ENCODE data around the gene SRGAP1.
"Not testable (repeated sequence)": the region's sequence is repeated elsewhere in the genome, so short reads cannot be mapped to it uniquely, and the experiment has no call there.

SRGAP1 gene

DNA sequence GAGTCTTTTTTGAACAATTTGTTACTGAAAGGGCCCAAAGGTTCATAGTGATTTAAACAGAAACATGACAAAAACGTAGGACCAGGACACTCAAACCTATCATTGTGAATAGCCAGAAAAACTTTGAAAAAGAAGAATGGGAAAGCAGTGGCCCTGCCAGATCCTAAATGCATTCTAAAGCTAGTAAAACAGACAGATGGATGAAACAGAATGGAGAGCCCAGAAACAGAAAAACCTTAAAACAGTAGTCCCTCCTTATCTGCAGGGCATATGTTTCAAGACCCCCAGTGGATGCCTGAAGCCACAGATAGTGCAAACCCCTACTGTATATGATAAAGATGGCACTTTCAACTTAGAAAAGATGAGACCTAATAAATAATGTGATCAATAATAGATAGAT is 283.9 kb downstream of the SRGAP1 start:
- no peaks in the 10 kb centered on the region for H3K27me3 ChIP-seq (ENCODE audit: insufficient read depth, poor library complexity, severe bottlenecking)
- no peak overlapping the region for H3K4me3 ChIP-seq (replicated peaks; ENCODE audit: insufficient read depth, low read length)
- H3K27ac ChIP-seq (replicated peaks): no peak overlapping the region
- TF ChIP-seq REST (IDR thresholded peaks at IDR 0.05; ENCODE audit: insufficient replicate concordance, low read depth) (no peak), SPI1 (IDR thresholded peaks at IDR 0.05; ENCODE audit: borderline replicate concordance, low read depth) (no peak), GABPA (IDR thresholded peaks at IDR 0.05; ENCODE audit: low read depth) (no peak), POLR2AphosphoS5 (IDR thresholded peaks at IDR 0.05; ENCODE audit: low read depth) (no peak)
- TF ChIP-seq, protein P1, sequence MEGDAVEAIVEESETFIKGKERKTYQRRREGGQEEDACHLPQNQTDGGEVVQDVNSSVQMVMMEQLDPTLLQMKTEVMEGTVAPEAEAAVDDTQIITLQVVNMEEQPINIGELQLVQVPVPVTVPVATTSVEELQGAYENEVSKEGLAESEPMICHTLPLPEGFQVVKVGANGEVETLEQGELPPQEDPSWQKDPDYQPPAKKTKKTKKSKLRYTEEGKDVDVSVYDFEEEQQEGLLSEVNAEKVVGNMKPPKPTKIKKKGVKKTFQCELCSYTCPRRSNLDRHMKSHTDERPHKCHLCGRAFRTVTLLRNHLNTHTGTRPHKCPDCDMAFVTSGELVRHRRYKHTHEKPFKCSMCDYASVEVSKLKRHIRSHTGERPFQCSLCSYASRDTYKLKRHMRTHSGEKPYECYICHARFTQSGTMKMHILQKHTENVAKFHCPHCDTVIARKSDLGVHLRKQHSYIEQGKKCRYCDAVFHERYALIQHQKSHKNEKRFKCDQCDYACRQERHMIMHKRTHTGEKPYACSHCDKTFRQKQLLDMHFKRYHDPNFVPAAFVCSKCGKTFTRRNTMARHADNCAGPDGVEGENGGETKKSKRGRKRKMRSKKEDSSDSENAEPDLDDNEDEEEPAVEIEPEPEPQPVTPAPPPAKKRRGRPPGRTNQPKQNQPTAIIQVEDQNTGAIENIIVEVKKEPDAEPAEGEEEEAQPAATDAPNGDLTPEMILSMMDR (IDR thresholded peaks at IDR 0.05; ENCODE audit: insufficient read depth, low read length): no peak
- no peak for DNase-seq (ENCODE audit: low read depth in 1 of 2, low spot score in 1 of 2)

DNA sequence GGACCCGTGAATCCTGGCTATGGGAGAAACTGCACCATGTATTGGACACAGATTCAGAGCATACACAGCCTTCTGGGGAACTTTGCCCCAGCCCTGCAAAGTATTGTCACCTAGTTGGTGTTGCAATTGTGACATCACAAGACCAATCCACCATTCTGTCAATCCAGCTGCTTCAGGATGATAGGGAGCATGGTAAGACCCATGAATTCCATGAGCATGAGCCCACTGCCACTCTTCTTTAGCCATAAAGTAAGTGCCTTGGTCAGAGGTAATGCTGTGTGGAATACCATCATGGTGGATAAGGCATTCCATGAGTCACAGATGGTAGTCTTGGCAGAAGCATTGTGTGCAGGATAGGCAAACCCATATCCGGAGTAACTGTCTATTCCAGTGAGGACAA is 286.0 kb downstream of the SRGAP1 start:
- not testable (repeated sequence) for H3K27ac ChIP-seq (replicated peaks); H3K27me3 ChIP-seq (ENCODE audit: insufficient read depth, poor library complexity, severe bottlenecking); DNase-seq (ENCODE audit: low read depth in 1 of 2, low spot score in 1 of 2); H3K4me3 ChIP-seq (replicated peaks; ENCODE audit: insufficient read depth, low read length)

DNA sequence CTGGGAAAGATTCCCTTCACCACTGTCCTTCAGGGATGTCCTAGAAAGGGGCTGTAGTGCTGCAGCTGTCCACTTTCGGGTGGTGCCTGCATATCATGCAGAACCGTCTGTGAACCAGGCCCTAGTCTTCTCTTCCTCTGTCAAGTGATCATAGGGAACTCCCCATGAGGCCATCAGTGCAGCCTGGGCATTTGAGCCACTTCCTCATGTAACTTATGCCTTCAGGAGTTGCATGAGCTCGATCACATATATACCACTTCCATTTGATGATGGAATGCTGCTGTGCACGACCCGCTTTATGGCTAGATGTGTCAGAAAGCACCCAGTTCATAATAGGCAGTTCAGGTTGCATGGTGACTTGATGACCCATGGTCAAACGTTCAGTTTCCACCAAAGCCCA is 287.0 kb downstream of the SRGAP1 start:
- DNase-seq (ENCODE audit: low read depth in 1 of 2, low spot score in 1 of 2); H3K27ac ChIP-seq (replicated peaks); H3K4me3 ChIP-seq (replicated peaks; ENCODE audit: insufficient read depth, low read length); H3K27me3 ChIP-seq (ENCODE audit: insufficient read depth, poor library complexity, severe bottlenecking): not testable (repeated sequence)
- peak; percentile 13; the same call in 1 of the 2 replicates for TF ChIP-seq SPI1 (IDR thresholded peaks at IDR 0.05; ENCODE audit: borderline replicate concordance, low read depth)

GRCh38 chr12:64132672-64133071 is 288.2 kb downstream of the SRGAP1 start:
- not testable (repeated sequence) for H3K27ac ChIP-seq (replicated peaks); H3K27me3 ChIP-seq (ENCODE audit: insufficient read depth, poor library complexity, severe bottlenecking); H3K4me3 ChIP-seq (replicated peaks; ENCODE audit: insufficient read depth, low read length); DNase-seq (ENCODE audit: low read depth in 1 of 2, low spot score in 1 of 2)

- Histone ChIP-seq H3K27me3 (ENCODE audit: insufficient read depth, poor library complexity, severe bottlenecking) (no peaks in the 10 kb centered on the region), H3K4me3 (replicated peaks; ENCODE audit: insufficient read depth, low read length) (no peak overlapping the region), H3K27ac (replicated peaks) (no peak overlapping the region)
- no peak for TF ChIP-seq SPI1 (IDR thresholded peaks at IDR 0.05; ENCODE audit: borderline replicate concordance, low read depth)
- TF ChIP-seq, protein P1 (IDR thresholded peaks at IDR 0.05; ENCODE audit: insufficient read depth, low read length): no peak
- no peak for TF ChIP-seq GABPA (IDR thresholded peaks at IDR 0.05; ENCODE audit: low read depth)
- TF ChIP-seq POLR2AphosphoS5 (IDR thresholded peaks at IDR 0.05; ENCODE audit: low read depth): no peak
- no peak for TF ChIP-seq REST (IDR thresholded peaks at IDR 0.05; ENCODE audit: insufficient replicate concordance, low read depth)
- no peak for DNase-seq (ENCODE audit: low read depth in 1 of 2, low spot score in 1 of 2)
Measured at GRCh38 chr12:64137117-64137516, 292.6 kb downstream of the SRGAP1 start.

All from HL-60 (cell line).